ENCODE data around the gene C10orf105. TPM values are rescaled to one million over a fixed set of nuclear protein-coding genes. Genes with fewer than 3 reads are reported as not detected.

The C10orf105 gene
- total and polyA plus RNA-seq, 7 experiments from 2014 or later, result 0.13 to 1.0 (median 0.19) TPM; not detected in 2

DNA sequence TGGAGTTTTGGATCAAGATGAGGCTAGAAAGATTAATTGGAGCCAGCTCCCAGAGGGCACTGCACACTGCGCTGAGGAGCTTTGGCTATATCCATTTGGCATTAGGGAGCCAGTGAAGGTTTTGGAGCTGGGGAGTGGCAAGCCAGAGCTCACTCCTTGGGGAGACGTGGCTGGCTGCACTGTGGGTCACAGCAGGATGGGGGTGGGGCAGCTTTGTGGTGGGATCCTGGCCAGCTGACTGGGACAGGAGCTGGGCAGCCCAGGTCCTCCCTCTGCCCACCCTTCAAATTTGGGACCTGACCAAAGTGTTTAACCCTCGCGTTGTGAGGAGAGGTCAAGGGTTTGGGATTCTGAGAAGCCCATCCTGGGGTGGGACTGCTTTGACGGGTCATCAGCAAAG is 5.0 kb downstream of the C10orf105 start:
- H3K4me1 Mint-ChIP-seq, result peaks cover 39 to 78% (median 66%) of the 10 kb centered on the region in 7 donors
- POLR2A ChIA-PET, result interaction anchor here (0.7 to 23.5 kb wide), 7 partner anchors 9 to 132 kb away, joined by 3 to 521 read pairs (median 48); partner anchors contain the start of gene VSIR
- no peaks in the 10 kb centered on the region for H3K9me3 Mint-ChIP-seq

DNA sequence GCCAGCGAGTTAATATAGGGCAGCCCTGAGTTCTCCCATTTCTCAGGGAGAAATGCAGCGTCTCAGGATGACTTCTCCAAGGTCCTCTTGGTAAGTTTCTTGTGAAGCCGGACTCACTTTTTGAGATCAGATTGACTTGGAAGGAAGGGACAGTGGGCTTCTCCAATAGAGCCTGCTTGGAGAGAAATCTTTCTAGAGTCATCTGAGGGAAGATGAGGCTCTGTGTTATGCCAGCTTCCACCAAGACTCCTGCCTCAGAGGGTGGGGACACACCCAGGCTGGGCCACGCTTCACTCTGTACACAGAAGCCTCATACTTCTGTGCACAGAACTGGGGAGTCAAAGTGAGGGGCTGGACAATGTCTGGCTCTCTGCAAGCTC is 5.6 kb downstream of the C10orf105 start:
- Mint-ChIP-seq H3K4me1 (peaks cover 40 to 84% (median 72%) of the 10 kb centered on the region in 7 donors), H3K9me3 (no peaks in the 10 kb centered on the region), H3K36me3 (no peaks in the 10 kb centered on the region), H3K27ac (peak overlapping the region; percentile 97 to 100 (median 98)), H3K4me3 (peak overlapping the region; percentile 38 to 86 (median 78)), H3K27me3 (no peaks in the 10 kb centered on the region)
- DNase-seq (peak in 1 of 9 donors; percentile 8), ATAC-seq (no peak)
- Histone ChIP-seq H3K27me3 (ENCODE audit: control insufficient read depth in 2 of 2, insufficient read depth in 2 of 2, low read length in 2 of 2) (no peaks in the 10 kb centered on the region), H3K9me3 (ENCODE audit: control insufficient read depth in 2 of 3, low read length in 3 of 3) (no peaks in the 10 kb centered on the region), H3K27ac (ENCODE audit: low read depth, low read length) (peak overlapping the region; percentile 91), H3K4me3 (ENCODE audit: low read length) (peak overlapping the region; percentile 9), H3K4me1 (ENCODE audit: control insufficient read depth in 2 of 2, insufficient read depth in 2 of 2, low read length in 2 of 2) (peaks cover 42 to 58% of the 10 kb centered on the region in 2 donors), H3K36me3 (ENCODE audit: control insufficient read depth in 2 of 3, insufficient read depth in 3 of 3, low read length in 3 of 3) (no peaks in the 10 kb centered on the region)
- POLR2A ChIA-PET, result interaction anchor here (0.7 to 23.5 kb wide), 7 partner anchors 8 to 132 kb away, joined by 3 to 521 read pairs (median 48); partner anchors contain the start of gene VSIR
- intact Hi-C loops (cut with micrococcal nuclease), result loop anchor here (5.0 kb wide), 1 partner anchor 33 kb away; no protein-coding TSS in a partner anchor
- CTCF ChIA-PET, result interaction anchor here (0.8 to 4.2 kb wide), 4 partner anchors 11 to 59 kb away, joined by 3 to 25 read pairs (median 18); partner anchors contain the start of gene VSIR

More for the DNA sequence above, 5.0 kb downstream of the C10orf105 start:
- H3K9me3 ChIP-seq (ENCODE audit: control insufficient read depth in 2 of 3, low read length in 3 of 3), result no peaks in the 10 kb centered on the region
- intact Hi-C loops (cut with micrococcal nuclease), result loop anchor here (5.0 kb wide), 1 partner anchor 33 kb away; no protein-coding TSS in a partner anchor
- no peak for DNase-seq
- H3K27me3 ChIP-seq (ENCODE audit: control insufficient read depth in 2 of 2, insufficient read depth in 2 of 2, low read length in 2 of 2), result no peaks in the 10 kb centered on the region
- Mint-ChIP-seq H3K36me3 (no peaks in the 10 kb centered on the region), H3K4me3 (peak overlapping the region; percentile 38 to 86 (median 78)), H3K27me3 (no peaks in the 10 kb centered on the region), H3K27ac (peak overlapping the region; percentile 97 to 100 (median 98))
- peak overlapping the region; percentile 91 for H3K27ac ChIP-seq (ENCODE audit: low read depth, low read length)
- peak overlapping the region; percentile 9 for H3K4me3 ChIP-seq (ENCODE audit: low read length)
- no peak for ATAC-seq
- CTCF ChIA-PET, result interaction anchor here (0.8 to 4.2 kb wide), 5 partner anchors 11 to 58 kb away, joined by 3 to 25 read pairs (median 12); partner anchors contain the start of gene VSIR
- H3K36me3 ChIP-seq (ENCODE audit: control insufficient read depth in 2 of 3, insufficient read depth in 3 of 3, low read length in 3 of 3), result no peaks in the 10 kb centered on the region
- H3K4me1 ChIP-seq (ENCODE audit: control insufficient read depth in 2 of 2, insufficient read depth in 2 of 2, low read length in 2 of 2), result peaks cover 42 to 63% of the 10 kb centered on the region in 2 donors

DNA sequence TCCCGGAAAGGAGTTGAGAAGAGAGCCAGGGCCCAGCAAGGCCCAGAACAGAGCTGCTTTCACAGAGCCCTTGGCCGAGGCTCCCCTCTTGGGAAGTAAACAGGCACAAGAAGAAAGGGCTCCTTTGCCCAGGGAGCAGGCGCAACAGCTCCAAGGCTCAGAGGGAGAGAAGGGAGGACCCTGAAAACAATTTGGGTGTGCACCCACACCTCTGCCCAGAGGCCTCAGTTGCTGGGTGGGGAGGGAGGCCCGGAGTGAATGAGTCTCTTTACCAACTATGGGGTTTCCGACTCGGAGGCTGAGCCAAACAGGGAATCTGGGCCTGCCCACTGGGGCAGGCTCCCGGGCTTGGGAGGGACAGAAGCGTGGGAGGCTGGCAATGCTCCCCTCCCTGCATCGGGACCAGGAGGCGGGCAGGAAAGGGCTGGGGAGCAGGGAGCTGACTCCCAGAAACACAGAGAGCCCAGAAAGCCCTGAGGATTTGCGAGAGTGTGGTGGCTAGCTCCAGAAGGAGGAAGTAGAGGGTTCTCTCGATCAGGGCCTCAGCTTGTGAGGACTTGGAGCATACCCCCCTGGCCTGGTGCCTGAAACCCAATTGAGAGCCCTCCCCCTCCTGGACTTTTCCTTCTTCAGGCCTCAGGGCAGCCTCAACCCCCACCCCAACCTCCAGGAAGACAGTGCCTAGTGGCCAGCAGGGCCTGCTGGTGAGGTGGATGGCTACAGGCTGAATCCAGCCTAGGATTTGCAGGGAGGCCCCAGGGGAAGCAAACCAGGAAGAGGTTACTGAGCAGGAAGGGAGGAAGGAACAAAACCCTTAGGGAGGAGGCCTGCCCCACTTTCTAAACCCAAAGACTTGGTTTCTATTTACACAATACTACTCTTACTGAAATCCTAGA is 6.2 kb downstream of the C10orf105 start:
- peak in 2 of 9 donors; percentile 40 to 41 for DNase-seq
- H3K36me3 ChIP-seq (ENCODE audit: control insufficient read depth in 2 of 3, insufficient read depth in 3 of 3, low read length in 3 of 3), result no peaks in the 10 kb centered on the region
- peak overlapping the region; percentile 9 for H3K4me3 ChIP-seq (ENCODE audit: low read length)
- H3K9me3 ChIP-seq (ENCODE audit: control insufficient read depth in 2 of 3, low read length in 3 of 3), result no peaks in the 10 kb centered on the region
- Mint-ChIP-seq H3K4me3 (peak overlapping the region; percentile 73 to 86 (median 81)), H3K27ac (peak overlapping the region; percentile 97 to 100 (median 98)), H3K4me1 (peaks cover 41 to 86% (median 73%) of the 10 kb centered on the region in 7 donors), H3K27me3 (no peaks in the 10 kb centered on the region), H3K9me3 (no peaks in the 10 kb centered on the region), H3K36me3 (no peaks in the 10 kb centered on the region)
- ChIA-PET POLR2A (interaction anchor here (1.0 to 23.5 kb wide), 9 partner anchors 14 to 138 kb away, joined by 3 to 521 read pairs (median 7); partner anchors contain the start of genes PSAP and VSIR), CTCF (interaction anchor here (0.7 to 4.2 kb wide), 5 partner anchors 12 to 59 kb away, joined by 3 to 25 read pairs (median 12); partner anchors contain the start of gene VSIR)
- H3K4me1 ChIP-seq (ENCODE audit: control insufficient read depth in 2 of 2, insufficient read depth in 2 of 2, low read length in 2 of 2), result peaks cover 45 to 63% of the 10 kb centered on the region in 2 donors
- ATAC-seq, result peak; percentile 47
- peak overlapping the region; percentile 91 for H3K27ac ChIP-seq (ENCODE audit: low read depth, low read length)
- H3K27me3 ChIP-seq (ENCODE audit: control insufficient read depth in 2 of 2, insufficient read depth in 2 of 2, low read length in 2 of 2), result no peaks in the 10 kb centered on the region
- intact Hi-C loops (cut with micrococcal nuclease), result loop anchor here (1.0 to 5.0 kb wide), 4 partner anchors 13 to 60 kb away; partner anchors contain the start of gene VSIR (in 2 of the 2)

DNA sequence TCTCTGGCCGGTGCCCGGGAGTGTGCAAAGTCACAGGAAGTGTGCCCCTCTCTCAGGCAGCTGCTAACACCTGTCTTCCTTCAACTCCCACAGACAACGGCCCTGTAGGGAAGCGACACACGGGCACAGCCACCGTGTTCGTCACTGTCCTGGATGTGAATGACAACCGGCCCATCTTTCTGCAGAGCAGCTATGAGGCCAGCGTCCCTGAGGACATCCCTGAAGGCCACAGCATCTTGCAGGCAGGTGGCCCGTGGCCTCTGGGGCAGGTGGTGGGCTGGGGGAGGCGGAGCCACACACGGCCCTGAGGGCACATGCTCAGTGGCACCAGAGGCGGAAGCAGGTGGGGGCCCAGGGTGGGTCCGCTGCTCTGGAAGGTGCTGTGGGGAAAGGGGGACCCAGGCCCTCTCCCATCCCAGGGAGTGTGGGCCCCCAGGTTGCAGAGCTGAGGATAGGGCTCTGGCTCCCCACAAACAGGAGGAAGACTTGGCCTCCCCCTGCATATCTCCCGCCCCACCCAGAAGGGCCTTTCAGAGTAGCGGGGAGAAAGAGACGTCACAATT is 6.9 kb downstream of the C10orf105 start:
- intact Hi-C loops (cut with micrococcal nuclease), result loop anchor here (1.0 to 5.0 kb wide), 4 partner anchors 14 to 61 kb away; partner anchors contain the start of gene VSIR (in 2 of the 2)
- peak in 4 of 9 donors; percentile 50 to 60 (median 52) for DNase-seq
- no peaks in the 10 kb centered on the region for H3K36me3 Mint-ChIP-seq

DNA sequence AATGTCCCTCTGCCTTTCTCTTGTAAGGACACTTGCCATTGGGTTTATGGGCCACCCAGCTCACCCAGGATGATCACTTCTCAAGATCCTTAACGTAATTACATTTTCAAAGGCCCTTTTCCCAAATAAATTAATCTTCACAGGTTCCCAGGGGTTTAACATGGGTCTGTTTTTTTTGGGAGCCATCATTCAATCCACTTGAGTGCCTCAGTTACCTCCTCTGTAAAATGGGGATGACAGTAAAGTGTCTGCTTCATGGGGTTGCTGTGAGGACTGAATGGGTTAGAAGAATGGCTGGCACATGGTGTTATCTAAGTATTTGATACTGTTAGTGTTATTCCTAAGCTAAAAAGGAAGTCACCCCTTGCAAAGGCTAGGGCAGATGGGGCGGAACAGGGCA is 7.4 kb downstream of the C10orf105 start:
- no peaks in the 10 kb centered on the region for H3K36me3 Mint-ChIP-seq
- ATAC-seq, result no peak
- intact Hi-C loops (cut with micrococcal nuclease), result loop anchor here (5.0 kb wide), 1 partner anchor 35 kb away; no protein-coding TSS in a partner anchor
- peaks cover 0 to 2% (median 0%) of the 10 kb centered on the region in 11 donors for H3K9me3 Mint-ChIP-seq
- CTCF ChIA-PET, result interaction anchor here (0.9 to 4.2 kb wide), 9 partner anchors 10 to 400 kb away, joined by 3 to 25 read pairs (median 4); partner anchors contain the start of gene VSIR
- no peaks in the 10 kb centered on the region for H3K9me3 ChIP-seq (ENCODE audit: control insufficient read depth in 2 of 3, low read length in 3 of 3)
- no peak overlapping the region for H3K4me3 ChIP-seq (ENCODE audit: low read length)
- H3K36me3 ChIP-seq (ENCODE audit: control insufficient read depth in 2 of 3, insufficient read depth in 3 of 3, low read length in 3 of 3), result no peaks in the 10 kb centered on the region
- peak overlapping the region; percentile 91 for H3K27ac ChIP-seq (ENCODE audit: low read depth, low read length)
- no peaks in the 10 kb centered on the region for H3K27me3 ChIP-seq (ENCODE audit: control insufficient read depth in 2 of 2, insufficient read depth in 2 of 2, low read length in 2 of 2)
- H3K4me3 Mint-ChIP-seq, result peak overlapping the region in 8 of 10 donors; percentile 20 to 86 (median 76)
- H3K27ac Mint-ChIP-seq, result peak overlapping the region; percentile 97 to 100 (median 98)
- peaks cover 43 to 90% (median 77%) of the 10 kb centered on the region in 7 donors for H3K4me1 Mint-ChIP-seq
- peaks cover 50 to 64% of the 10 kb centered on the region in 2 donors for H3K4me1 ChIP-seq (ENCODE audit: control insufficient read depth in 2 of 2, insufficient read depth in 2 of 2, low read length in 2 of 2)
- POLR2A ChIA-PET, result interaction anchor here (0.9 to 23.5 kb wide), 9 partner anchors 15 to 139 kb away, joined by 3 to 521 read pairs (median 7); partner anchors contain the start of genes PSAP and VSIR
- no peak for DNase-seq
- no peaks in the 10 kb centered on the region for H3K27me3 Mint-ChIP-seq

More for the DNA sequence above, 6.9 kb downstream of the C10orf105 start:
- H3K27me3 ChIP-seq (ENCODE audit: control insufficient read depth in 2 of 2, insufficient read depth in 2 of 2, low read length in 2 of 2), result no peaks in the 10 kb centered on the region
- peak overlapping the region; percentile 97 to 100 (median 98) for H3K27ac Mint-ChIP-seq
- no peaks in the 10 kb centered on the region for H3K27me3 Mint-ChIP-seq
- H3K9me3 Mint-ChIP-seq, result peaks cover 0 to 2% (median 0%) of the 10 kb centered on the region in 11 donors
- CTCF ChIA-PET, result interaction anchor here (0.7 to 4.2 kb wide), 7 partner anchors 13 to 401 kb away, joined by 3 to 25 read pairs (median 4); partner anchors contain the start of gene VSIR
- peak overlapping the region; percentile 73 to 86 (median 80) for H3K4me3 Mint-ChIP-seq
- H3K9me3 ChIP-seq (ENCODE audit: control insufficient read depth in 2 of 3, low read length in 3 of 3), result no peaks in the 10 kb centered on the region
- ATAC-seq, result peak; percentile 50
- peak overlapping the region; percentile 9 for H3K4me3 ChIP-seq (ENCODE audit: low read length)
- peaks cover 47 to 91% (median 79%) of the 10 kb centered on the region in 7 donors for H3K4me1 Mint-ChIP-seq
- H3K27ac ChIP-seq (ENCODE audit: low read depth, low read length), result peak overlapping the region; percentile 91
- H3K36me3 ChIP-seq (ENCODE audit: control insufficient read depth in 2 of 3, insufficient read depth in 3 of 3, low read length in 3 of 3), result no peaks in the 10 kb centered on the region
- H3K4me1 ChIP-seq (ENCODE audit: control insufficient read depth in 2 of 2, insufficient read depth in 2 of 2, low read length in 2 of 2), result peaks cover 50 to 67% of the 10 kb centered on the region in 2 donors
- POLR2A ChIA-PET, result interaction anchor here (1.2 to 23.5 kb wide), 8 partner anchors 15 to 138 kb away, joined by 3 to 521 read pairs (median 28); partner anchors contain the start of genes PSAP and VSIR

Data from naive thymus-derived CD4-positive, alpha-beta T cell (primary cell).